ENCODE data around the gene CARMIL3.

The CARMIL3 gene

DNA sequence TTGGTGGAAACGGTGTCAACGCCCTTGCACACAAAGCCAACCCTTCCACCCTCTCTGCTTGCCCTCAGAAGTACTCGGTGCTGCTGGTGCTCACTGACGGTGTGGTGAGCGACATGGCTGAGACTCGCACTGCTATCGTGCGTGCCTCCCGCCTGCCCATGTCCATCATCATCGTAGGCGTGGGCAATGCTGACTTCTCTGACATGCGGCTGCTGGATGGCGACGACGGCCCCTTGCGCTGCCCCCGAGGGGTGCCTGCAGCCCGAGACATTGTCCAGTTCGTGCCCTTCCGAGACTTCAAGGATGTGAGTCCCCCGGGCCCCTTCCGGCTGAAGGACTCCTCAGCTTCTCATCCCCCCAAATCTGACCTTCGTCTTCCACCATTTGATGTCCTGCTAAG is 25.3 kb downstream of the CARMIL3 start:
- no peak for DNase-seq (ENCODE audit: low read depth)

DNA sequence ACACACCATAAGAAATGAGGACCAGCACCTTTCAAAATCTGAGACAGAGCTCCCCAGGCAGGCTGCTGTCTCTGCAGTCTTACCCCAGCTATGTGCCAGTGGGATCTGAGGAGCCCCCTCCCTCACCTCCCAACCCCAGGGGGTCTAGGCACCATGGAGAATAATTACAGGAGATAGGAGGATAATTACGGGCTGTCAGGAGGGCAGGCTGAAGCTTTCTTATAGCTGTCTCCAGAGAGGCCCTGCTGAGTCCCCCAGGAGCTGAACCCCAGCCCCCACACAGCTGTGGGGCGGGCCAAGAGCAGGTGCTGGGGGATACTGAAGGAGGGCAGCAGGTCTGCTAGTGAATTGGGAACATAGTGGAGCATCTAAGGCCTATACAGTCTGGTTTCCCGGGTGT is 26.3 kb downstream of the CARMIL3 start:
- DNase-seq (ENCODE audit: low read depth): no peak

DNA sequence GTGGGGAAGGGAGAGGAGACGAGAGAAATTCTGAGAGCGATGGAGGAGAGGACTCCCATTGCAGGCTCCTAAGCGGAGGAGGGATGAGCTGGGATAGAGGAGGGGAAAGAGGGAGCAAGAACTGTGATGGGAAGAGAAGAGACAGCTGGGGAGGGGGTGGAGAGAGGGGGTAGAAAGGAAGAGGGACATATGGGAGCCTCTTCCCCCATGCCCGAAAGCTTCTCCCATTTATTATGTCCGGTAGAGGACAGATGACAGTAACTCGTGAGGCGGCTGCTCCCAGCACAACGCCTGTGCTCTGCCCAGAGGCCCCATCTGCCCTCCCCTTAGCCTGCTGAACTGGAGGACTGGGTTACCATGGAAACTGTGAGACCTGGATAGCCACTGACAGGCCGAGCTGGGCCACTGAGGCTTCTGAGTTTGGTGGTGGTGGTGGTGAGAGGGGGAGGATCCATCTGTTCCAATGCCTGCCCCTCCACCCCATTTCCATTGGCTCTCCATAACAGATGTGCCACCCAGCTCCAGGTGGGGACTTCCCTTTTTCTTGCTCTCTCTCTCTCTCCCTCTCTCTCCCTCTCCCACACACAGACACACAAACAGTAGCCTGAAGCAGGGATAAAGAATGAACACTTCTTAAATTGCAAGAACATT is 27.8 kb downstream of the CARMIL3 start:
- no peak for DNase-seq (ENCODE audit: low read depth)

DNA sequence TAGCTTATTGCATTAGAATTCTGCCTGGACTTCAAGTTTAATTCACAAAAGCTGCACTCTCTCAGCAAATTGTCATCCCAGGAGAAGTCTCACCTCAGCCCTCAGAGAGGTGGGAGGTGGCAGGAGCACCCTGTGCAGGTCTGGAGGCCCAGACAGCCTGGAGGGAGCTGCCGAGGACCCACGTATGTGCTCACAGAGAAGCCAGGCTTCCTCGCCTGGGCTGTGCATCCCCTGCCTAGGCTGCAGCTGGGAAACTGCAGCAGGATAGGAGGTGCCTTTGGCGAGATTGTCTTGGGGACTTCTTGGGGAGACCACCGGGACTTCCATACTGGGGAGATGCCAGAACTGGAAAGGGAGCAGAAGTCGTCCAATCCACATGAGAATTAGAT is 28.3 kb downstream of the CARMIL3 start:
- DNase-seq (ENCODE audit: low read depth): no peak

DNA sequence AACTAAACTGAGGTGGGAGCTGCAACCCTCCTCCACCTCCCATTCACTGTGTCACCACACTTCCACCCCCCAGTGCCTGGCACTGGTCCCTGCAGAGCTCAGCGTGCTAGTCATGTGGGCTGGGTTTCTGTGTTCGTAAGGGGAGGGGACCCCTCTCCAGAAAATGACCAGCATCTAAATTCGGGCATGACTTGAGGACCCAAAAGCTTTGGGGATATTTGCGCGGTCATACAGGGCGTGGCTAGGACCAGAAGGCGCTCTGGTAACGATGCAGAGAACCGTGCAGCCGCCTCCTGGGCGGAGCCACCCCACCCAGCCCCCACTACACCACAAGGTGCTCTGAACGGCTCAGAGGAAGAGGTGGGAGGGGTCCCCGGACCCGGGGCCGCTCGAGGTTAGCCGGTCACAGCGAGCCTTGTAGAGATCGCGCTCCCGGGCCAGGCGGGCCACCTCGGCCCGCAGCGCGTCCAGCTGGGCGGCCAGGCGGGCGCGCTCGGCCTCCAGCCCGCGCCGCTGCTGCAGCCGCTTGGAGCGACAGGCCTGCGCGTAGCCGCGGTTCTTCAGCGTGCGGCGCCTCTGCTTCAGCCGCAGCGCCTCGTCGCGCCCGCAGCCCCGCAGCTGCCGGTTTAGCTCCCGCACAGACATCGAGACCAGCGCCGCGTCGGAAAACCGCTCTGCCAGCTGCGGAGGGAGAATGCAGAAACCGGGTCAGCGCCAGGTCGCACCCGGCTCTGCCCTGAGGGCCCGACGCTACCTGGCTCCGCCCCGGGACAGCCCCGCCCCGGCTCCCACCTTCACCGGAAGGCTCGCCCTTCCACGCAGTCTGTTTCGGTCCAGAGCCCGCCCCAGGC is 29.3 kb downstream of the CARMIL3 start:
- DNase-seq (ENCODE audit: low read depth): no peak

DNA sequence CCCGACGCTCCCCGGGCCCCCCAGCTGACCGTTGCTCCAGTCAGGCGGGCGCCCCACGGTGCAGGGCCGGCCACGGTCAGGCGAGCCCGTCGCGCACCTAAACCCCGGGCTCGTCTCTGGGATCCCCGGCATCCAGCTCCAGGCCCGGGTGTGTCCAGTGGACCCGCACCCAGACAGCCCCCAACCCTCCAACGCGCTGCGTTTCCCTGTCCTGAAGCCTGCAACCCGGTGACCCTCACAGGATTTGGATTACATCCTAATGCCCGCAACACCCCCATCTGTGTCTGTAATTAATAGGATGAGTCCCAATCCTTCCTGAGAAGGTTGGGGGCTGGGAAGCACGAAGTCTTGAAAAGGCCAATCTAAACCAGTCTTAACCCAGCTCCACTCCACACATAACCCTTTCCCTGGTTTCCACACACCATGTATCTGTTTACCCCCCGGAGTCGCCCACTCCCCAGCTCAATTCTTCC is 30.0 kb downstream of the CARMIL3 start:
- DNase-seq (ENCODE audit: low read depth): no peak

DNA sequence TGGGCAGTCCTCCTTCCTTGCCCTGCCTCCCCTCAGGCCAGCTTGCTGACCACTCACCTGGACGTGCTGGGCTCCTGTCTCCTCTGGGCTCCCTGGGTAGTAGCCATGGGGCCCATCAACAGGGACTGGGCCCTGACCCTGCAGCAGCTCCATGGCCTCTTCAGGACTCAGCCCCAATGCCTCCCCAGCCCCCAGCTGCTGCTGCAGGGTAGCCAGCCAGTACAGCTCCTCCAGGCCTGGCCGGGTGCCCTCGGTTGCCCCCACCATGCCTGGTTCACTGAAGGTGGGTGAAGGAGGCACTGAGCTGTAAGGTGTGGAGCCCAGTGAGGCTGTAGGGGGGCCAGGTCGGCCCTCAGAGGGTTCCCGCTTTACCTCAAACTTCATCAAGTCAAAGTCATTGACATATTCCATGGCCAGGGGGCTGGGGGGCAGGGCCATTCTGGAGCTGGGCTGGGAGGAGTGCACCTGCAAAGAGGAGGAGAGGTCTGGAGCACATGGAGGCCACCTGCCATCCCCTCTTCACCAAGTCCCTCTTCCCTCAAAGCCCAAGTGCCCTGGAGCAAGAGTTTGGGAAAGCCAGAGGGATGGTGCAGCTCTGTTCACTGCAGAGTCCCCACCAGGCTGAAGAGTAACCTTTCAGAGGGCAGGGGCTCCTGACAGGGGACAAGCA is 30.7 kb downstream of the CARMIL3 start:
- DNase-seq (ENCODE audit: low read depth): no peak

DNA sequence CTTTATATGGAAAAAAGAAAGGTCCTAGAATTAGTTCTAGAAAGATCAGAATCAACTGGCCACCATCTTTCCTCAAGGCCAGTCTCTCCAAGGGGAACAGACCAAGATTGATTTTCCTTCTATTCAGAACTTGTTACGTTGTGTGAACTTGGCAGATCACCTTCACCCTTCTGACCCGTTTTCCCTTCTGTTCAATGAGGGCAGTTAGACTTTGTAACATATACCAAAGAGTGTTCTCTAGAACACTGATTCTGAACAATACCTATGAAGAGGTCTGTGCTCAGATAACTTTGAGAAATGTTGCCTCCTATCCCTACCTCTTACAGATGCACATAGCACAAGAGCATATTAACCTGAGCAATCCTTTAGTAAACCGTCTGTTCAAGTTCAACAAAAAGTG is 31.7 kb downstream of the CARMIL3 start:
- DNase-seq (ENCODE audit: low read depth): no peak

DNA sequence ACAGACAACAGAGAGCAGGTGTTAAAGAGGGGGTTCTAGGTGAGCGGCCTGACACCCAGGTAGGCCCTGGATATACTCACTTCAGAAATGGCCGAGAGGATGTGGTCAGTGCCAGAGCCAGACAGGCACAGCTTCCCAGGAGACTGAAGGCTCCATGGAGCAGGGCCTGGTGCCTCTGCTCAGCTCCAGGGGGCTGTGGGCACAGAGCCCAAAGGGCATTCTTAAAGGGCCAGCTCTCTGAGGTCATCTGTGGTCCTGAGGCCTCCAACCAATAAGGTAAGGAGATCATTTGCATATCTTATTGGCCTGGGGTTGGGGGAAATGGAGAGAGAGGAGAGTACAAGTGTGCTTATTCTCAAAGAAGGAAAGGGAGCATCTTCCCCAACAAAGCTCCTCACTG is 32.6 kb downstream of the CARMIL3 start:
- no peak for DNase-seq (ENCODE audit: low read depth)

DNA sequence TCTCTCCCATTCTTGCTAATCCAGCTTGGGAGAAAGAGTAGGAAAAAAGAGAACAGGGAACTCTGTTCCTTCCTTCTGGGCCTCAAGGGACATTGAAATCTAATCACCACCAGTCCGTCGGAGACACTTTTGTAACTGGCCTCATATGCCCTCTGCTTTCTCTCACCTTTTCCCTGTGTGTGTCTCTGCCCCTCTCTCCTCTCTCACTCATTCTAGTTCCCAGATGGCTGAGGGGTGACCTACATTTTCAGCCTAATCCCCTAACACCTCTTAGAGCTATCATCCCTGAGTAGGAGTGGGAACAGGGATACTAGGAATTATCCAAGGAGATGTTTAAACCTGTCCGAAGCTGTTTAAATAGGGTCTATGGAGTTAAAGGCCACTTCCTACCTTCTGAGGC is 33.4 kb downstream of the CARMIL3 start:
- DNase-seq (ENCODE audit: low read depth): no peak

DNA sequence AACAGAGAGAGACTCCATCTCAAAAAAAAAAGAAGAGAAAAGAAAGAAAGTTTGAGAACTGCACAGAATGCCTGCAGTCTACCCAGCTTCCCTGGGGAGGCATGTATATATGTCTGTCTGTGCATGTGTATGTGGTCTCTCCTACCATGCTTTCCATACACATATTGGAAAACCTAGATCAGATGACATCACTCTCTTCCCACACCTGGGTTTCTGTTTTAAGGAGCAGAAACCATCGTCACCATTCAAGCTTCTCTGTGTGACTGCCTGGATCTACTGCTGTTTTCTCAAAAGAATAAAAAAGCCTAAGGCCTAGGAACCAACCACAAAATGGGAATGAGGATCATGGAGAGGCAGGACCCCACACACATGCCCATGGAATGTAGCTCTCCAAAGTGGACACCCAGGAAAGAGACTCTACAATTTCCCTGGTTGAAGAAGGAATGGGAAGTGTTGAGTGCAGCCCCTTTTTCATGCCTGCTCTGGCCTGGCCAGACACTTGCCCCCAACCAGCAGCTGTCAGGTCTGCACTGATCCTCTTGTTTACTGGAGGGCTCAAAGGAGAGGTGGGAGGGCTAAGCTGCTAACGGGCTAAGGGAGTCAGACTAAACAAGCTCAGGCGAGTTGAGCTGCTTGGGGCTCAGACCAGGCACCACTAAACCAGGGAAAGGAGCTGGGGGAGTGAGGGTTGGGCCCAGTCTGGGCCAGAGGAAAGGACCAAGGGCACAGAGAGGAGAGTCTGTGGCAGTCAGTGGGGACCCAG is 34.6 kb downstream of the CARMIL3 start:
- no peak for DNase-seq (ENCODE audit: low read depth)

DNA sequence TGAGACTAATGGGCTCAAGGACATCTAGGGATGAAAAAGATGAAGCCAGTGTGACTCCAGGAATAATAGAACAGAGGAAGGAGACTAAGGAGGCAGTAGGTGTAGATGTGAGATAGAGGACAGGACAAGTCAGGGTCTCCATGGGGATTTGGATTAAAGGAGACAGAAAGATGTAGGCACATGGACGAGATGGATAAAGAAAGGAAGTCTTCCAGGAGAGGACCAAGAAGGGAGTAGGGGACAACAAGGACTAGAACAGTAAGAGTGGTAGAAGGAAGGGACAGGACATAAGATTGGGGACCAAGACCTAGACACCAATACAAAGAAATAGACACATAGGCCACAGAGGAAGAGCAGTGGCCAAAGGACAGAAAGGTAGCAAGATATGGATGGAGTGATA is 35.2 kb downstream of the CARMIL3 start:
- no peak for DNase-seq (ENCODE audit: low read depth)

DNA sequence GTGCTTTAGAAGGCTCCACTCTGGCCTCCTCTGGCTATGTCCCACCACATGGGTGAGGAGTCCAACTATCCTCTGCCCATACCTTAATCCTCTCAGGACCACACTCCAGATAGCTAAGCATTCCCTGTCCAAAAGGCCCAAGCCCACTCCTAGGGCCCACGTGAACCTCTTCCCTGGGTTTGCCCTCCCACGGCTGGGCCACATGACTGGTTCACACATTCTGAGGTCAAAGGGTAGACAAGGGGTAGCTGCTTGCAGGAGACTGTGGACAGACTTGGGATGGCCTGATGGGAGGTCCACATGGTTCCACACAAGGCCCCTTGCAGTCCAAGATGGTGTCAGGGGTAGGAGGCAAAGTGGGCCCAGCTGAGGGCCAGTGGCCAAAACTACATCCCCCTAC is 36.3 kb downstream of the CARMIL3 start:
- DNase-seq (ENCODE audit: low read depth): no peak

DNA sequence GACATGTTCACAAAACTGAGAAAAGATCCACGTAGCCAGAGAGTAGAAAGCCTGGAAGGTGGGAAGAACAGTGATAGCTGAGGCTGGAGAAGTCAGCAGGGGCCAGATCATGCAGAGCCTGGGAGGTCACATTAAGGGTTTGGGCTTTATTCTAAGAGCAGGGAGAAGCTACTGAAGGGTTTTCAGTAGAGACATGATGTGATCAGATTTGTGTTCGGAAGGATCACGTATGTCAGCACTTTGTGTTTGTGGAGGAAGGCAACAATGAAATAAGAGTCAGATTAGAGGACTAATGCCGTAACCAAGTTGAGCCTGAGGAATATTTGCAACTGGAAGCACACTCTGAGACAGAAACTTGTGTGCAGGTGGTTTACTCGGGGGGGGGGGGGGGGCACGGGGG is 38.1 kb downstream of the CARMIL3 start:
- DNase-seq (ENCODE audit: low read depth): no peak

DNA sequence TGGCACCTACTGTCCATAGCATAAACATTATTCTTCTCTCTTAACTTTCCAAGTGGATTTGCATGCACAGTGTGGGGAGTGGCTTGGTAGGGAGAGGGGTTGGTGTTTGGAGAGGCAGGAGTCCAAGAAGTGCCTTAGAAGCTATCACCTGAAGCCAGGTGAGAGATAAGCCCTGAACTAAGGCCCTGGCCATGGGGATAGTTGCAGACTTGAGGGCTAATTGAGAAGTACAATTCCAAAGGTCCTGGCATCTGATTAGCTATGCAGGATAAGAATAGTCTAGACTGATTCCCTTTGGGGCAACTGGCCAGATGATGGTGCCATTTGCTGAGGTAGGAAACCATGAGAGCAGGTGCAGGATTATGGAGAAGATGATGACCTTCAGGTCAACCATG is 40.3 kb downstream of the CARMIL3 start:
- DNase-seq (ENCODE audit: low read depth): no peak

DNA sequence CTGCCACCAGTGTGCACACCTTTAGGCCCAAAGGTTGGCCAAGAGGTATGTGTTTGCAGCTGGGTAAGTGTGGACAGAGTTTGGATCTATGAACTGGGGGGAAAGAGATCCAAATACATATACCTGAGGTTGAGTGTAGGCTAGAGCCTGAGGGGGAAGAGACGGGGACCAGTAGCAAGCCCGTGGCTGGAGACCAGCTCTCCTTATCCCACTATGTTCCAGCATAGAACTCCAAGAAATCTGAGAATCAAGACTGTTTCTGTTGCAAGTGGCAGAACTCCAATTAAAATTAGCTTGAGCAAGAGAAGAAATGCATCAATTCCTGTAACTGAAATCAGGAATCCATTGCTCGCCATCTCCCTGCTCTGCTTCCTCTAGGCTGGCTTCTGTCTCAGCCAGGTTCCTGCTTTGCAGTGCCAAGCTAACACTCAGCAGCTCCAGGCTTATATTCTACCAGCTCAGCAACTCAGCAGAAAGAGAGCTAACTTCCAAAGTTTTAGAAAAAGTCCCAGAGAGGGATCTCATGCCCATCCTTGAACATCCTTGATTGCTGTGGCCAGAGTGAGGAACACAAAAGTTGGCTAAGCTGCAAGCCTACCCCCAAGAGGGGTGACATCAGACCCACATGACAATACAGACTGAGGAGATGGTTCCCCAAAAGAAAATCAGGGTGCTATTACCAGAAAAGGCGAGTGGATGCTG is 40.8 kb downstream of the CARMIL3 start:
- DNase-seq (ENCODE audit: low read depth): no peak

DNA sequence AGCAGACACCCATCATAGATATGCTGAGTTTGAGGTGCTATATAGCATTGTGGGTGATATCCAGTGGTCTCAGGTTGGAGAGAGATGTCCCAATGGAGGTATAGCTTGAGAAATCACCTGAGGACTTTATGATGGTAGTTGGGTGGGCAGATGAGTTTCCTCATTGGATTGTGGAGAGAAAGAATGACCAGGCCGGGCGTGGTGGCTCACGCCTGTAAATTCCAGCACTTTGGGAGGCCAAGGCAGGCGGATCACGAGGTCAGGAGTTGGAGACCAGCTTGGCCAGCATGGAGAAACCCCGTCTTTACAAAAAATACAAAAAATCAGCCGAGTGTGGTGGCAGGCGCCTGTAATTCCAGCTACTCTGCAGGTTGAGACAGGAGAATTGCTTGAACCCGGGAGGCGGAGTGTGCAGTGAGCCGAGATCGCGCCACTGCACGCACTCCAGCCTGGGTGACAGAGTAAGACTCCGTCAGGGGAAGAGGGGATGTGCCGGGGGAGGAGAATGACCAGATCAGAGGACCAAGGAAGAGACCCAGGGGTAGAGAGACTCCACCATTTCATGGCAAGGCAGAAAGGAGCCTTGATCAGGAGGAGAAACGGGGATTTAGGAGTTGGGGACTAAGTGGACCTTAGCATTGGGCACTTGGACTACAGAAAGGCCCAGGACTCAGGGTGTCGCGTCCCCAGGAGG is 41.5 kb downstream of the CARMIL3 start:
- DNase-seq (ENCODE audit: low read depth): no peak

DNA sequence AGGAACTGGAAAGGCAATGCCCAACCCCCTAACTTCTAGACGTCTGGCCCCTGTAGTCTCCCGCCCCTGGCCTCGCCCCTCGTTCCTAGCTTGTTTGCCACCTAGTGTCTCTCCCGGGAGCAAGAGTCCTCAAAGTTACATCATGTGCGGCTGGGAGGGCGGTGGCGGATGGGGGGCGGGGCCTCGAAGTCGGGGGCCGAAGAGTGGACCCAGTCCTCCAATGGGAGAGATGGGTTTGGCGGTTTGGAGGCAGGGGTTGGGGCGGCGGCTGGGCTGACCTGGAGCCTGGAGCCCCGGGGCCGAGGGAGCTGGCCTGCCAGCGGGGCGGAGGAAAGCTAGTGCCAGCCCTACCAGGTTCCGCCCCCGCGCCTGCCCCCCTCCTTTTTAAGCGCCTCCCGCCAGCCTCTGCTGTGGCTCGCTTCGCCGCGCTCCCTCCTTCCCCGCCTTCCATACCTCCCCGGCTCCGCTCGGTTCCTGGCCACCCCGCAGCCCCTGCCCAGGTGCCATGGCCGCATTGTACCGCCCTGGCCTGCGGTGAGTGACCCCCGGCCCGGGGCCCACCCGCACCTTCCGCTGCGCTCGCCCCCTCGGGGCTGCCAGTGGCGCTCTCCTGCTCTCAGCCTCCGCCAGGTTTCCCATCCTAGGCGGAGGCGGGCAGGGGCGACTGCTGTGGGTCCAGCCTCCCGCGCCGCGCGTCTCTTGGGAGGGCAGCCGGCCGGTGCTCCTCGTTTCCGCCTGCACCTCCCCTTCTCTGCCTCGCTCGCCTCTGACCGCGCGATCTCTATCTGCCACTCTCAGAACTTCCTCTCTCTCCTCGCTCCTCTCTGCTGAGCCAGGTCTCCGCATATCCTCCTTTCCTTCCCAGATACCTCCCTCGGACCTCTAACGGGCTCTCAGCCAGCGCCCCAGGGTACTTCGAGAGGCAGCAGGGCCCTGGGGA is 42.4 kb downstream of the CARMIL3 start, which contains the start of gene PCK2:
Gene PCK2, plus strand, starts transcription at position 411 of the 940 bp plus-strand sequence. Its CDS starts 95 bp downstream, at position 506.
- DNase-seq (ENCODE audit: low read depth): peak; percentile 87

DNA sequence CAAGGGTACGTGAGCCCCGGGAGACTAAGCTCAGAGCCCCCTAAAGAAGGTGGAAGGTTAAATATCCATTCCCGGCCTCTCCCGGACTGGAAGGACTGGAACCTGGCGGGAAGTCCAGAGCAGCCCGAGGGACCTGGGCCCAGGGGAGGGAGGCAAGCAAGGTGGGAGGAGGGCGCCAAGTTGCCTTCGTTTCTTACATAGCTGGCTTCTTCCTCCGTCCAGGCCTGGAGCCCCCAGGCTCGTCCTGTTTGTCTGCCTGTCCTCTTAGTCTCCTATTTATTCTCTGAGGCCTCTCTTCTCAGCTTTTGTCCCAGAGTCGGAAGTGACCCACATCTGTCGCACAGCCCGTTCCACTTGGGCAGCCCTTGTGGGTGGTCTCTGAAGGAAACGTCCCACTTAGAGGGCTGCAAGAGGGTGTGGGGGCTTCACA is 43.0 kb downstream of the CARMIL3 start:
- peak; percentile 25 for DNase-seq (ENCODE audit: low read depth)
